ENCODE measurements around the gene GNGT2. TPM values are rescaled to one million over a fixed set of nuclear protein-coding genes. Genes with fewer than 3 reads are reported as not detected.
A peak's percentile ranks its signal among the peaks of the same experiment; 100 is the strongest.

The GNGT2 gene
- total RNA-seq, 2 donors from 2014 or later: 1.1 TPM; not detected in 1

DNA sequence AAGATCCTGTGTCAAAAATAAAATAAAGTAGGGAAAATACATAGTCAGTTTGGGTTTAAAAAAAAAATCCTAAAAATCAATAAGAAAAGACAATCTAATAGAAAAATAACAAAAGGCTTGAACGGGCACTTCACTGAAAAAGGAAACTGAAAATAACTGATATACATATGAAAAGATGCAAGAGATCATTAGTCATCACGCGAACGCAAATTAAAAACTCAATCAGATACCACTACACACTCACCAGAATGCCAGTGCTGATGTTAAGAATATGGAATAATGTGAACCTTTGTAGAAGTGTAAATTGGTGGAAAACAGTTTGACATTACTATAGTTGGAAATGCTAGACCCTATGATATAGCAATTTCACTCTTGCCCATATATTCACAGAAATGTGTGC, 14.6 kb downstream of the GNGT2 start:
- Histone ChIP-seq H3K4me3 (ENCODE audit: low read length) (no peak overlapping the region), H3K36me3 (ENCODE audit: control insufficient read depth, insufficient read depth, low read length) (no peaks in the 10 kb centered on the region), H3K9ac (ENCODE audit: extremely low read depth, low read length, poor library complexity, severe bottlenecking) (no peak overlapping the region), H3K27ac (ENCODE audit: low read depth, low read length) (no peak overlapping the region), H3K4me1 (ENCODE audit: control insufficient read depth, insufficient read depth, low read length) (peaks cover 3% of the 10 kb centered on the region), H3K9me3 (ENCODE audit: control insufficient read depth, low read length) (no peaks in the 10 kb centered on the region), H3K27me3 (ENCODE audit: control insufficient read depth, insufficient read depth, low read length, poor library complexity, severe bottlenecking) (peaks cover 2% of the 10 kb centered on the region)
- no peaks in the 10 kb centered on the region for H3K36me3 Mint-ChIP-seq (ENCODE audit: low read depth)
- no peaks in the 10 kb centered on the region for H3K9me3 Mint-ChIP-seq
- no peak for DNase-seq
- H3K27me3 Mint-ChIP-seq (ENCODE audit: insufficient read depth): peaks cover 3% of the 10 kb centered on the region
- H3K4me1 Mint-ChIP-seq: peaks cover 5% of the 10 kb centered on the region
- no CpG with 5 or more reads among the region's 4 CpGs for WGBS, 2 experiments (ENCODE audit: insufficient coverage in 1 of 2, insufficient read length in 1 of 2)
- no peak overlapping the region for H3K4me3 Mint-ChIP-seq
- H3K27ac Mint-ChIP-seq: no peak overlapping the region
- TF ChIP-seq, protein P1, sequence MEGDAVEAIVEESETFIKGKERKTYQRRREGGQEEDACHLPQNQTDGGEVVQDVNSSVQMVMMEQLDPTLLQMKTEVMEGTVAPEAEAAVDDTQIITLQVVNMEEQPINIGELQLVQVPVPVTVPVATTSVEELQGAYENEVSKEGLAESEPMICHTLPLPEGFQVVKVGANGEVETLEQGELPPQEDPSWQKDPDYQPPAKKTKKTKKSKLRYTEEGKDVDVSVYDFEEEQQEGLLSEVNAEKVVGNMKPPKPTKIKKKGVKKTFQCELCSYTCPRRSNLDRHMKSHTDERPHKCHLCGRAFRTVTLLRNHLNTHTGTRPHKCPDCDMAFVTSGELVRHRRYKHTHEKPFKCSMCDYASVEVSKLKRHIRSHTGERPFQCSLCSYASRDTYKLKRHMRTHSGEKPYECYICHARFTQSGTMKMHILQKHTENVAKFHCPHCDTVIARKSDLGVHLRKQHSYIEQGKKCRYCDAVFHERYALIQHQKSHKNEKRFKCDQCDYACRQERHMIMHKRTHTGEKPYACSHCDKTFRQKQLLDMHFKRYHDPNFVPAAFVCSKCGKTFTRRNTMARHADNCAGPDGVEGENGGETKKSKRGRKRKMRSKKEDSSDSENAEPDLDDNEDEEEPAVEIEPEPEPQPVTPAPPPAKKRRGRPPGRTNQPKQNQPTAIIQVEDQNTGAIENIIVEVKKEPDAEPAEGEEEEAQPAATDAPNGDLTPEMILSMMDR (conservative IDR thresholded peaks at IDR 0.05): no peak

DNA sequence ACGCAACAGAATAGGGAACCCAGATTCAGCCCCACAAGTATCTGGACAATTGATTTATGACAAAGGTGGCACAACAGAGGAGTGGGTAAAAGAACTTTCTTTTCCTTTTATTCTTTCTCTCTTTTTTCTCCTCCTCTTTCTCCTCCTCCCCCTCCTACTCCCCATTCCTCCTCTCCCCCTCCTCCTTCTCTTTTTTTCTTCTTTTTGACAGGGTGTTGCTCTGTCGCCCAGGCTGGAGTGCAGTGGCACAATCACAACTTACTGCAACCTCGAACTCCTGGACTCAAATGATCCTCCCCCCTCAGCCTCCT, 16.1 kb downstream of the GNGT2 start:
- Mint-ChIP-seq H3K27me3 (ENCODE audit: insufficient read depth) (peaks cover 14% of the 10 kb centered on the region), H3K9me3 (no peaks in the 10 kb centered on the region), H3K4me1 (no peaks in the 10 kb centered on the region), H3K27ac (no peak overlapping the region), H3K4me3 (peak overlapping the region; percentile 92), H3K36me3 (ENCODE audit: low read depth) (no peaks in the 10 kb centered on the region)
- peaks cover 5% of the 10 kb centered on the region for H3K27me3 ChIP-seq (ENCODE audit: control insufficient read depth, insufficient read depth, low read length, poor library complexity, severe bottlenecking)
- TF ChIP-seq, protein P1 (conservative IDR thresholded peaks at IDR 0.05): no peak
- no peaks in the 10 kb centered on the region for H3K9me3 ChIP-seq (ENCODE audit: control insufficient read depth, low read length)
- H3K4me1 ChIP-seq (ENCODE audit: control insufficient read depth, insufficient read depth, low read length): no peaks in the 10 kb centered on the region
- H3K9ac ChIP-seq (ENCODE audit: extremely low read depth, low read length, poor library complexity, severe bottlenecking): no peak overlapping the region
- DNase-seq: no peak
- H3K36me3 ChIP-seq (ENCODE audit: control insufficient read depth, insufficient read depth, low read length): no peaks in the 10 kb centered on the region
- WGBS, 2 experiments (ENCODE audit: insufficient coverage in 1 of 2, insufficient read length in 1 of 2): 80 to 88% methylated on average over 1 to 3 of the region's 3 CpGs
- no peak overlapping the region for H3K27ac ChIP-seq (ENCODE audit: low read depth, low read length)
- H3K4me3 ChIP-seq (ENCODE audit: low read length): peak overlapping the region; percentile 79

GRCh38 chr17:49193513-49194296, 16.7 kb downstream of the GNGT2 start:
- peak; percentile 86 for DNase-seq
- H3K27ac ChIP-seq (ENCODE audit: low read depth, low read length): peak overlapping the region; percentile 36
- WGBS, 2 experiments (ENCODE audit: insufficient coverage in 1 of 2, insufficient read length in 1 of 2): 18 to 26% methylated on average over 12 to 19 of the region's 21 CpGs
- H3K4me1 Mint-ChIP-seq: no peaks in the 10 kb centered on the region
- H3K27me3 Mint-ChIP-seq (ENCODE audit: insufficient read depth): peaks cover 18% of the 10 kb centered on the region
- H3K27ac Mint-ChIP-seq: peak overlapping the region; percentile 99
- peak overlapping the region; percentile 89 for H3K9ac ChIP-seq (ENCODE audit: extremely low read depth, low read length, poor library complexity, severe bottlenecking)
- H3K9me3 ChIP-seq (ENCODE audit: control insufficient read depth, low read length): no peaks in the 10 kb centered on the region
- H3K4me3 Mint-ChIP-seq: peak overlapping the region; percentile 92
- no peaks in the 10 kb centered on the region for H3K36me3 ChIP-seq (ENCODE audit: control insufficient read depth, insufficient read depth, low read length)
- no peaks in the 10 kb centered on the region for H3K36me3 Mint-ChIP-seq (ENCODE audit: low read depth)
- TF ChIP-seq, protein P1 (conservative IDR thresholded peaks at IDR 0.05): no peak
- H3K4me3 ChIP-seq (ENCODE audit: low read length): peak overlapping the region; percentile 79
- H3K27me3 ChIP-seq (ENCODE audit: control insufficient read depth, insufficient read depth, low read length, poor library complexity, severe bottlenecking): peaks cover 5% of the 10 kb centered on the region
- H3K4me1 ChIP-seq (ENCODE audit: control insufficient read depth, insufficient read depth, low read length): no peaks in the 10 kb centered on the region
- H3K9me3 Mint-ChIP-seq: no peaks in the 10 kb centered on the region

Measured in endodermal cell (in vitro differentiated cells).